ENCODE results near the gene AKT1S1.
A peak's percentile ranks its signal among the peaks of the same experiment; 100 is the strongest.

Gene AKT1S1

GRCh38 chr19:49890349-49891311 is 13.5 kb upstream of the AKT1S1 start:
- H3K27me3 Mint-ChIP-seq (ENCODE audit: low read depth), result peaks cover 27% of the 10 kb centered on the region
- peaks cover 6% of the 10 kb centered on the region for H3K36me3 Mint-ChIP-seq (ENCODE audit: low read depth)
- TF ChIP-seq, protein P1, sequence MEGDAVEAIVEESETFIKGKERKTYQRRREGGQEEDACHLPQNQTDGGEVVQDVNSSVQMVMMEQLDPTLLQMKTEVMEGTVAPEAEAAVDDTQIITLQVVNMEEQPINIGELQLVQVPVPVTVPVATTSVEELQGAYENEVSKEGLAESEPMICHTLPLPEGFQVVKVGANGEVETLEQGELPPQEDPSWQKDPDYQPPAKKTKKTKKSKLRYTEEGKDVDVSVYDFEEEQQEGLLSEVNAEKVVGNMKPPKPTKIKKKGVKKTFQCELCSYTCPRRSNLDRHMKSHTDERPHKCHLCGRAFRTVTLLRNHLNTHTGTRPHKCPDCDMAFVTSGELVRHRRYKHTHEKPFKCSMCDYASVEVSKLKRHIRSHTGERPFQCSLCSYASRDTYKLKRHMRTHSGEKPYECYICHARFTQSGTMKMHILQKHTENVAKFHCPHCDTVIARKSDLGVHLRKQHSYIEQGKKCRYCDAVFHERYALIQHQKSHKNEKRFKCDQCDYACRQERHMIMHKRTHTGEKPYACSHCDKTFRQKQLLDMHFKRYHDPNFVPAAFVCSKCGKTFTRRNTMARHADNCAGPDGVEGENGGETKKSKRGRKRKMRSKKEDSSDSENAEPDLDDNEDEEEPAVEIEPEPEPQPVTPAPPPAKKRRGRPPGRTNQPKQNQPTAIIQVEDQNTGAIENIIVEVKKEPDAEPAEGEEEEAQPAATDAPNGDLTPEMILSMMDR (IDR thresholded peaks at IDR 0.05; ENCODE audit: unreplicated experiment in 3 of 3), result peak in 1 of 3 experiments; percentile 47
- peak overlapping the region; percentile 46 to 65 (median 62) for H3K4me3 Mint-ChIP-seq
- no peak overlapping the region for H3K27ac Mint-ChIP-seq
- H3K9me3 Mint-ChIP-seq, result no peaks in the 10 kb centered on the region
- H3K4me1 Mint-ChIP-seq, result no peaks in the 10 kb centered on the region

DNA sequence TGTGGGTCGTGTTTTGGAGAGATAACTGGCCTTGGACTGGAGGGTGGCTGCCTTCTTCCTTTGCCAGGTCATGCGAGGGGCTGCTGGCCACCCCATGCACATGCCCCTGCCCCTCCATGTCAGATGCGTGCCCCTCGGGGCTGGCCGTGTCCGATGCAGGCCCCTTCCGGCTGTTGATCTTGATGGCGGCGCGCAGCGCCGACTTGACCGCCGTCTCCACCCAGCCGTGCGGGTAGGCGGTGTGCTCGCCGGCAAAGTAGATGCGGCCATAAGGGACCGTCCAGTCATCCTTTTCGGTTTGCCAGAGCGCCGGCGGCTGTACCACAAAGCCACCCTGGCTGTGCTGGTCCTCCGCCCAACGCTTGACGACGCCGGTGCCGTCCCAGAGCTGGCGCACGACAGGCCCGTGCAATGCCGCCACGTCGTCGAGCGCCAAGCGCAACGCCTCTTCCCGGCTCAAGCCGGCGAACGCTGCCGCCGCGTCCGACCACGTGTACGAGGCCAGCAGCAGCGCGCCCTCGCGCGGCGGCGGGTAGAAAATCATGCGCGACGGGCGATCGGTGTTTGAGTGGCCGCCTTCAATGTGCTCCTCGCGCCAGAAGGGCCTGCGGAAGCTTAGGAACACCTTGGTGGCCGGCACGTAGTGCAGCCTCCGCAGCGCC is 12.7 kb upstream of the AKT1S1 start:
- Mint-ChIP-seq H3K9me3 (no peaks in the 10 kb centered on the region), H3K4me1 (no peaks in the 10 kb centered on the region), H3K27me3 (ENCODE audit: low read depth) (peaks cover 27% of the 10 kb centered on the region), H3K27ac (no peak overlapping the region), H3K4me3 (peak overlapping the region; percentile 46 to 65 (median 62)), H3K36me3 (ENCODE audit: low read depth) (peaks cover 13% of the 10 kb centered on the region)
- TF ChIP-seq, protein P1 (IDR thresholded peaks at IDR 0.05; ENCODE audit: unreplicated experiment in 3 of 3), result peak; percentile 68 to 79 (median 69)

DNA sequence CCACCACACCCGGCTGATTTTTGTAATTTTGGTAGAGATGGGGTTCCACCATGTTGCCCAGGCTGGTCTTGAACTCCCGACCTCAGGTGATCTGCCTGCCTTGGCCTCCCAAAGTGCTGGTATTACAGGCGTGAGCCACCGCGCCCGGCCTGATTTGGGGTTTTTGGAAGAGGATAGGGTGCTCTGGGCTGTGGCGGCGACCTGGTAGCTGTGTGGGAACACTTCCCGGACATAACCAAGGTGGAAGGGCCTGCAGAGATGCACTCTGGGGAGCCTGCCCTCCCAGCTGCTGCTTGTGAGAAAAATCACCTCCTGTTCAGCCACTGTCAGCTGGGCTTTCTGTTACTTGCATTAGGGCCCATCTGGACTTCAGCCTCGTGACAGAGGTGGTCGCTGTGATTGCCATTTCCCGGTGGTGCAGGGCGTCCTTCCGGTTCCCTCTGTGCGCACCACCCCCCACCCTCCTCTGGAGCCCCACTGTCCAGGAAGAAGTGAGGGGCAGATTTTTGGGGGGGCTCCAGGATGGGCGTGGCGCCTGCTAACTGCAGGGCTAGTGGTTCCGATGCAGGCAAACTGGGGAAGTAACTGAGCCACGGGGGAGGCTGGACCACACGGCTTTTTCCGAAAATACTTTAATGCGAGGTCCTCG is 12.0 kb upstream of the AKT1S1 start:
- TF ChIP-seq, protein P1 (IDR thresholded peaks at IDR 0.05; ENCODE audit: unreplicated experiment in 3 of 3), result no peak
- Mint-ChIP-seq H3K4me1 (no peaks in the 10 kb centered on the region), H3K27me3 (ENCODE audit: low read depth) (peaks cover 27% of the 10 kb centered on the region), H3K4me3 (no peak overlapping the region), H3K27ac (no peak overlapping the region), H3K9me3 (no peaks in the 10 kb centered on the region), H3K36me3 (ENCODE audit: low read depth) (peaks cover 19% of the 10 kb centered on the region)

GRCh38 chr19:49888510-49888824 is 11.3 kb upstream of the AKT1S1 start:
- H3K4me3 Mint-ChIP-seq, result no peak overlapping the region

GRCh38 chr19:49887665-49888509 is 10.7 kb upstream of the AKT1S1 start:
- Mint-ChIP-seq H3K9me3 (no peaks in the 10 kb centered on the region), H3K27ac (no peak overlapping the region), H3K27me3 (ENCODE audit: low read depth) (peaks cover 25% of the 10 kb centered on the region), H3K36me3 (ENCODE audit: low read depth) (peaks cover 29% of the 10 kb centered on the region), H3K4me3 (no peak overlapping the region), H3K4me1 (no peaks in the 10 kb centered on the region)
- TF ChIP-seq, protein P1 (IDR thresholded peaks at IDR 0.05; ENCODE audit: unreplicated experiment in 3 of 3), result no peak

More at GRCh38 chr19:49888510-49888824, 11.3 kb upstream of the AKT1S1 start:
- Mint-ChIP-seq H3K4me1 (no peaks in the 10 kb centered on the region), H3K27ac (no peak overlapping the region), H3K9me3 (no peaks in the 10 kb centered on the region), H3K27me3 (ENCODE audit: low read depth) (peaks cover 27% of the 10 kb centered on the region), H3K36me3 (ENCODE audit: low read depth) (peaks cover 24% of the 10 kb centered on the region)
- TF ChIP-seq, protein P1 (IDR thresholded peaks at IDR 0.05; ENCODE audit: unreplicated experiment in 3 of 3), result no peak

Data from nephron (organoid).